A673 (cell line): Measurements from ENCODE around the gene PARD3. TPM values are rescaled to one million over a fixed set of nuclear protein-coding genes. Genes with fewer than 3 reads are reported as not detected.

Experiments used
- BruUV-seq: library from RNA; stranded (reverse); fragments of 400-500 nt; replicated peaks from 2 replicates; lab custom pipeline; 2021; lab: Mats Ljungman, UMichigan
- CTCF ChIA-PET: fragments of 300-600 bp; sonication (Branson Sonifier 250); formaldehyde crosslinking; loops from one replicate; lab custom pipeline; 2022; ENCODE audit warnings: antibody characterized with exemption; lab: Charles Lee
- POLR2A ChIA-PET: fragments of 300-600 bp; sonication (Branson Sonifier 250); formaldehyde crosslinking; loops from one replicate; lab custom pipeline; 2022; ENCODE audit warnings: antibody characterized with exemption; ENCODE audit not compliant: low non-redundant PET; lab: Charles Lee
- DNase-seq: peaks from one replicate; pipeline ENCODE4 v3.0.0-alpha.2; 2015; ENCODE audit warnings: low spot score
- H3K27ac ChIP-seq: fragments of 200-600 bp; sonication (generic); 2 replicates; pipeline ENCODE4 v1.5.1; 2016; ENCODE audit warnings: mixed run types, low read depth, mild to moderate bottlenecking, mixed read lengths, antibody characterized with exemption, low read length; ENCODE audit not compliant: poor library complexity, severe bottlenecking
- H3K27me3 ChIP-seq: fragments of 200-600 bp; sonication (generic); replicated peaks from 2 replicates; pipeline ENCODE4 v1.6.1; 2017; ENCODE audit warnings: mixed run types, low read depth, mild to moderate bottlenecking, mixed read lengths, antibody characterized with exemption, low read length; ENCODE audit not compliant: insufficient read depth, poor library complexity
- H3K36me3 ChIP-seq: fragments of 200-600 bp; sonication (generic); 2 replicates; pipeline ENCODE4 v1.6.1; 2016; ENCODE audit warnings: mixed run types, mild to moderate bottlenecking, mixed read lengths, antibody characterized with exemption, low read length; ENCODE audit not compliant: insufficient read depth, poor library complexity, severe bottlenecking
- H3K4me1 ChIP-seq: fragments of 200-600 bp; sonication (generic); 2 replicates; pipeline ENCODE4 v1.6.1; 2017; ENCODE audit warnings: mixed run types, mild to moderate bottlenecking, mixed read lengths, antibody characterized with exemption, low read length; ENCODE audit not compliant: insufficient read depth, poor library complexity, severe bottlenecking
- H3K4me3 ChIP-seq: fragments of 200-600 bp; sonication (generic); 2 replicates; pipeline ENCODE4 v1.5.1; 2016; ENCODE audit warnings: low read depth, mixed run types, mild to moderate bottlenecking, mixed read lengths, low read length; ENCODE audit not compliant: poor library complexity, severe bottlenecking
- H3K9me3 ChIP-seq: fragments of 200-600 bp; sonication (generic); 2 replicates; pipeline ENCODE4 v1.6.1; 2016; ENCODE audit warnings: mixed run types, low read depth, mild to moderate bottlenecking, mixed read lengths, antibody characterized with exemption, low read length; ENCODE audit not compliant: poor library complexity, severe bottlenecking
- EZH2 ChIP-seq: fragments of 200-600 bp; sonication (generic); IDR thresholded peaks from 2 replicates; pipeline ENCODE4 v1.6.1; 2017; ENCODE audit warnings: borderline replicate concordance, low read depth, mild to moderate bottlenecking, mixed read lengths, antibody characterized with exemption, low read length; ENCODE audit not compliant: poor library complexity, severe bottlenecking
- intact Hi-C: fragments of 100-400 bp; cut with micrococcal nuclease; formaldehyde crosslinking; loops from one replicate; pipeline ENCODE4 v1.10.0; 2022; ENCODE audit not compliant: unreplicated experiment
- total RNA-seq: library from RNA; stranded (reverse); gene quantifications from 2 replicates; pipeline ENCODE4 v1.2.3, GENCODE V29; 2021
- TF ChIP-seq, protein P1 (sequence below): fragments of 300-800, 200-600 bp; sonication (generic); conservative IDR thresholded peaks from 2 replicates; pipeline ENCODE4 v1.5.1; 2017; ENCODE audit warnings: low read depth, mild to moderate bottlenecking, antibody characterized with exemption, low read length, moderate library complexity, mixed read lengths

PARD3 gene
- total RNA-seq, 1 experiment from 2014 or later = 28.0 TPM

DNA sequence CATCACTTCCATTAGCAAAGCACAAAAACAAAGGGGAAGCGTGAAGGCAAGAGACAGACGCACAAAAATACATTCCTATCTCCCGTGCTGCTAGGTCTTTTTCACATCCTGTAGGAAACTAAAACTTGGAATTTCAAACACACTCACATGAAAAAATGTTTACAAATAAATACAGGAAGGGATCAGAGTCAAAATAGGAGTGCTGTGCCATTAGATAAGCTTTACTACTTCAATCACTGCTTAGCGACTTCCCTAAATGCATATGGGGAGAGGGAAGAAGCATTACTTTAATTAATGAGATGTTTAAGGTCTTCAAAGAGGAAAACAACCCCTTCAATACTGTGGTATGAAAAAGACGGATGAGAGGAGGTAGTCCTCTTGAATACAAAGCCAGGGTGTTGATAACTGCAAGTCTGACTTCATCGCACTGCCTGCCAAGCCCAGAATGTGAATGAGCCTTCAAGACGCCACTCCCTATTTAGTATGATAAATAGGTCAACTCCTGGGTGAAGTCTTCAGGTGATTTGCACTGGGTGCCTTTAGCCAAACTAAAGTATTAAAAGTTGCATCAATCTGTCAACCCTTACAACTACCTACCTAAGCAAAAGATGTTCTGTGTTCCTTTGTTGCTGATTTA, 13.9 kb downstream of the PARD3 start:
- Histone ChIP-seq H3K4me1 (peaks cover 5% of the 10 kb centered on the region), H3K27me3 (no peaks in the 10 kb centered on the region), H3K9me3 (no peaks in the 10 kb centered on the region), H3K27ac (no peak overlapping the region), H3K36me3 (no peaks in the 10 kb centered on the region), H3K4me3 (no peak overlapping the region)
- TF ChIP-seq EZH2 = no peak
- TF ChIP-seq, protein P1, sequence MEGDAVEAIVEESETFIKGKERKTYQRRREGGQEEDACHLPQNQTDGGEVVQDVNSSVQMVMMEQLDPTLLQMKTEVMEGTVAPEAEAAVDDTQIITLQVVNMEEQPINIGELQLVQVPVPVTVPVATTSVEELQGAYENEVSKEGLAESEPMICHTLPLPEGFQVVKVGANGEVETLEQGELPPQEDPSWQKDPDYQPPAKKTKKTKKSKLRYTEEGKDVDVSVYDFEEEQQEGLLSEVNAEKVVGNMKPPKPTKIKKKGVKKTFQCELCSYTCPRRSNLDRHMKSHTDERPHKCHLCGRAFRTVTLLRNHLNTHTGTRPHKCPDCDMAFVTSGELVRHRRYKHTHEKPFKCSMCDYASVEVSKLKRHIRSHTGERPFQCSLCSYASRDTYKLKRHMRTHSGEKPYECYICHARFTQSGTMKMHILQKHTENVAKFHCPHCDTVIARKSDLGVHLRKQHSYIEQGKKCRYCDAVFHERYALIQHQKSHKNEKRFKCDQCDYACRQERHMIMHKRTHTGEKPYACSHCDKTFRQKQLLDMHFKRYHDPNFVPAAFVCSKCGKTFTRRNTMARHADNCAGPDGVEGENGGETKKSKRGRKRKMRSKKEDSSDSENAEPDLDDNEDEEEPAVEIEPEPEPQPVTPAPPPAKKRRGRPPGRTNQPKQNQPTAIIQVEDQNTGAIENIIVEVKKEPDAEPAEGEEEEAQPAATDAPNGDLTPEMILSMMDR = no peak
- BruUV-seq = no TSS peak
- DNase-seq = no peak
- CTCF ChIA-PET = no interaction called here
- intact Hi-C loops = no loop called here
- POLR2A ChIA-PET = no interaction called here

DNA sequence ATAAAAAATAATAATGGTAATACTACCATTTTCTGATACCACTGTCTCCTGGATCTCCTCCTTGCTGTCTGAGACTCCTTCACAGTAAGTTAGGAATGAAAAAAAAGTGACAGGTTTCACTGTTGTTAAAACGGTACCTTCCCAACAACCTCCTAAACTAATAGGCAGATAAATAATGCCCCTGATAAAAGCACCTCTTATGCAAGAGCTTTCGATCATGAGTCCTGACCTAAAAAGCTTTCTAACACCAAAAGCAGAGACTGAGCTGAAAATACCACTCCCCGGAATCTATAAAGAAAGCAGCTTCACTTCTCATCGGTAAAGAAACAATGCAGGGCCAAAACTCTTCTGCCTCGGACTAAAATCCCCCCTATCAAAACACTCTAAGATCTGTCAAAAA, 14.5 kb downstream of the PARD3 start:
- no peaks in the 10 kb centered on the region for H3K36me3 ChIP-seq
- no peak for TF ChIP-seq EZH2
- TF ChIP-seq, protein P1 = no peak
- intact Hi-C loops = no loop called here
- no peak overlapping the region for H3K4me3 ChIP-seq
- no TSS peak for BruUV-seq
- ChIA-PET CTCF (no interaction called here), POLR2A (no interaction called here)
- H3K27ac ChIP-seq = no peak overlapping the region
- no peaks in the 10 kb centered on the region for H3K27me3 ChIP-seq
- H3K4me1 ChIP-seq = peaks cover 5% of the 10 kb centered on the region
- no peak for DNase-seq
- no peaks in the 10 kb centered on the region for H3K9me3 ChIP-seq

DNA sequence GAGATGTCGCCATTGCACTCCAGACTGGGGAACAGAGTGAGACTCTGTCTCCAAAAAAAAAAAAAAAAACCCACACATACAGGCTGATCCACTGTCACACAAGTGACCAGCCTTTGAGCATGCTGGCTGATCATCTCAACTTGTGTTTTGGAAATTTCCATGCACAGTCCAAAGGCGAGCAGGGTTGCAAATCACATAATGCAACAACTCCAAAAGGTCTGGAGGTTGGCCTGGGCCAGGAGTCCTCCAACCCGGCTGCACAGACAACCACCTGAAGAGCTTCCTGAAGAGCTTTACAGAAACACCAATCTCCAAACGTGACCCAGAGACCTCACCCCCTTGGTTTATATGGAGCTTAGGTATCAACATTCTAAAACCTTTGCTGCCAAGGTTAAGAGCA, 16.4 kb downstream of the PARD3 start:
- CTCF ChIA-PET = no interaction called here
- Histone ChIP-seq H3K27ac (no peak overlapping the region), H3K9me3 (no peaks in the 10 kb centered on the region), H3K4me1 (no peaks in the 10 kb centered on the region), H3K36me3 (no peaks in the 10 kb centered on the region), H3K27me3 (peaks cover 10% of the 10 kb centered on the region), H3K4me3 (no peak overlapping the region)
- POLR2A ChIA-PET = interaction anchor here (0.6 kb wide), 1 partner anchor 43 kb away, joined by 3 read pairs; no protein-coding TSS in a partner anchor
- TF ChIP-seq, protein P1 = no peak
- no peak for TF ChIP-seq EZH2
- intact Hi-C loops = no loop called here
- DNase-seq = no peak
- no TSS peak for BruUV-seq
